ENCODE results near the gene ATMIN.

ATMIN gene
- total RNA-seq = 50.0 to 132 reads per million in 2 donors

GRCh38 chr16:81035398-81035974, at the start of gene ATMIN:
Gene ATMIN, plus strand, starts transcription at chr16:81035842. Its CDS starts 29 bp downstream, at chr16:81035871.
- peak; percentile 90 for DNase-seq

- DNase-seq = no peak
Measured at GRCh38 chr16:80986557-80986956, 49.1 kb upstream of the ATMIN start.

- no peak for DNase-seq
Measured at GRCh38 chr16:80988756-80989155, 46.9 kb upstream of the ATMIN start.

GRCh38 chr16:80989801-80990200, 45.8 kb upstream of the ATMIN start:
- DNase-seq = no peak

- DNase-seq = no peak
Measured at GRCh38 chr16:80990577-80990976, 45.1 kb upstream of the ATMIN start.

- DNase-seq = no peak
Measured at GRCh38 chr16:80990978-80991377, 44.7 kb upstream of the ATMIN start.

- no peak for DNase-seq
Measured at GRCh38 chr16:80991792-80992430, 43.7 kb upstream of the ATMIN start.

GRCh38 chr16:80992676-80993293, 42.9 kb upstream of the ATMIN start:
- no peak for DNase-seq

- no peak for DNase-seq
Measured at GRCh38 chr16:80993307-80993706, 42.3 kb upstream of the ATMIN start.

GRCh38 chr16:80993834-80994233, 41.8 kb upstream of the ATMIN start:
- no peak for DNase-seq

GRCh38 chr16:80994451-80994850, 41.2 kb upstream of the ATMIN start:
- no peak for DNase-seq

- DNase-seq = no peak
Measured at GRCh38 chr16:80996688-80997138, 38.9 kb upstream of the ATMIN start.

GRCh38 chr16:80997139-80997798, 38.4 kb upstream of the ATMIN start:
- DNase-seq = no peak

GRCh38 chr16:80997964-80998620, 37.5 kb upstream of the ATMIN start:
- DNase-seq = no peak

- no peak for DNase-seq
Measured at GRCh38 chr16:81000873-81001272, 34.8 kb upstream of the ATMIN start.

GRCh38 chr16:81001330-81001729, 34.3 kb upstream of the ATMIN start:
- DNase-seq = no peak

- DNase-seq = no peak
Measured at GRCh38 chr16:81003064-81003463, 32.6 kb upstream of the ATMIN start.

GRCh38 chr16:81003610-81004460, 31.8 kb upstream of the ATMIN start:
- DNase-seq = no peak

- DNase-seq = no peak
Measured at GRCh38 chr16:81004646-81005353, 30.8 kb upstream of the ATMIN start.

- no peak for DNase-seq
Measured at GRCh38 chr16:81005610-81006161, 30.0 kb upstream of the ATMIN start.

- DNase-seq = peak; percentile 58
Measured at GRCh38 chr16:81006211-81006812, 29.3 kb upstream of the ATMIN start.
